Brain microvascular endothelial cell (primary cell): ENCODE results near the gene CIITA.

Experiments used
- DNase-seq: peaks from one replicate; pipeline ENCODE4 v3.0.0-alpha.2; 2020
- H3K27ac ChIP-seq: fragments of 250-450 bp; sonication (Bioruptor Pico); 2 replicates; pipeline ENCODE4 v1.5.1; 2020; ENCODE audit warnings: mild to moderate bottlenecking, moderate library complexity
- H3K27me3 ChIP-seq: fragments of 250-450 bp; sonication (Bioruptor Pico); replicated peaks from 2 replicates; pipeline ENCODE4 v1.5.1; 2020; ENCODE audit warnings: mild to moderate bottlenecking
- H3K36me3 ChIP-seq: fragments of 250-450 bp; sonication (Bioruptor Pico); replicated peaks from 2 replicates; pipeline ENCODE4 v1.5.1; 2020; ENCODE audit warnings: mild to moderate bottlenecking
- H3K4me3 ChIP-seq: 2 replicates; pipeline ENCODE4 v1.5.1; 2011; ENCODE audit warnings: low read depth, mild to moderate bottlenecking, control low read depth, low read length, moderate library complexity
- CTCF ChIP-seq: IDR thresholded peaks from 2 replicates; pipeline ENCODE4 v1.5.1; 2011; ENCODE audit warnings: low read depth, mild to moderate bottlenecking, moderate library complexity, low read length, control low read depth, inconsistent platforms; ENCODE audit errors: missing control alignments
- in situ Hi-C: cut with HindIII; loops from 2 replicates; pipeline ENCODE4 v1.10.0; 2017; ENCODE audit warnings: low sequenced_read_pairs, low pct_ligation_motif_present

CIITA gene

GRCh38 chr16:10931977-10932632, 55.1 kb downstream of the CIITA start:
- no peak for TF ChIP-seq CTCF
- no peak for DNase-seq
- Histone ChIP-seq H3K27ac (no peak overlapping the region), H3K4me3 (no peak overlapping the region), H3K36me3 (peaks cover 17% of the 10 kb centered on the region), H3K27me3 (no peaks in the 10 kb centered on the region)
- in situ Hi-C loops, result no loop called here

GRCh38 chr16:10932959-10933710, 56.1 kb downstream of the CIITA start:
- Histone ChIP-seq H3K4me3 (no peak overlapping the region), H3K27me3 (no peaks in the 10 kb centered on the region), H3K36me3 (peaks cover 20% of the 10 kb centered on the region), H3K27ac (no peak overlapping the region)
- DNase-seq, result no peak
- in situ Hi-C loops, result no loop called here
- TF ChIP-seq CTCF, result no peak

- Histone ChIP-seq H3K27me3 (no peaks in the 10 kb centered on the region), H3K4me3 (no peak overlapping the region), H3K27ac (no peak overlapping the region), H3K36me3 (peaks cover 16% of the 10 kb centered on the region)
- TF ChIP-seq CTCF, result no peak
- in situ Hi-C loops, result no loop called here
- DNase-seq, result no peak
Observed at GRCh38 chr16:10933865-10934264, 56.9 kb downstream of the CIITA start.

- no peaks in the 10 kb centered on the region for H3K27me3 ChIP-seq
- peaks cover 16% of the 10 kb centered on the region for H3K36me3 ChIP-seq
- no peak for DNase-seq
- in situ Hi-C loops, result no loop called here
- no peak overlapping the region for H3K4me3 ChIP-seq
- no peak overlapping the region for H3K27ac ChIP-seq
- no peak for TF ChIP-seq CTCF
Observed at GRCh38 chr16:10934325-10935107, 57.5 kb downstream of the CIITA start.

GRCh38 chr16:10935226-10935915, 58.4 kb downstream of the CIITA start:
- Histone ChIP-seq H3K4me3 (no peak overlapping the region), H3K36me3 (peaks cover 16% of the 10 kb centered on the region), H3K27me3 (no peaks in the 10 kb centered on the region), H3K27ac (no peak overlapping the region)
- DNase-seq, result no peak
- in situ Hi-C loops, result no loop called here
- no peak for TF ChIP-seq CTCF
